Astrocyte of the cerebellum (primary cell): ENCODE data around the gene CERS6.

Source experiments
- DNase-seq: peaks from one replicate; pipeline ENCODE4 v3.0.0-alpha.2; 2011; ENCODE audit warnings: low read depth
- H3K4me3 ChIP-seq: 2 replicates; pipeline ENCODE4 v1.5.1; 2011; ENCODE audit warnings: mild to moderate bottlenecking, low read depth, low read length, moderate library complexity
- CTCF ChIP-seq: IDR thresholded peaks from 2 replicates; pipeline ENCODE4 v1.5.1; 2012; ENCODE audit warnings: low read length, low read depth, moderate library complexity, mild to moderate bottlenecking; ENCODE audit errors: missing control alignments
- in situ Hi-C: cut with HindIII; loops from 2 replicates; pipeline ENCODE4 v1.10.0; 2017; ENCODE audit warnings: low sequenced_read_pairs

The CERS6 gene

GRCh38 chr2:168432565-168433186 is 23.4 kb upstream of the CERS6 start:
- DNase-seq, result no peak
- H3K4me3 ChIP-seq, result no peak overlapping the region
- in situ Hi-C loops, result loop anchor here (5.0 kb wide), 1 partner anchor 70 kb away; no protein-coding TSS in a partner anchor
- no peak for TF ChIP-seq CTCF

GRCh38 chr2:168433527-168433926 is 22.5 kb upstream of the CERS6 start:
- DNase-seq, result no peak
- in situ Hi-C loops, result loop anchor here (5.0 kb wide), 1 partner anchor 69 kb away; no protein-coding TSS in a partner anchor
- TF ChIP-seq CTCF, result no peak
- H3K4me3 ChIP-seq, result no peak overlapping the region

GRCh38 chr2:168434146-168434545 is 21.9 kb upstream of the CERS6 start:
- TF ChIP-seq CTCF, result no peak
- no peak for DNase-seq
- in situ Hi-C loops, result loop anchor here (5.0 kb wide), 1 partner anchor 68 kb away; no protein-coding TSS in a partner anchor
- H3K4me3 ChIP-seq, result no peak overlapping the region

- H3K4me3 ChIP-seq, result no peak overlapping the region
- in situ Hi-C loops, result no loop called here
- TF ChIP-seq CTCF, result no peak
- no peak for DNase-seq
Observed at GRCh38 chr2:168436840-168437239, 19.2 kb upstream of the CERS6 start.

GRCh38 chr2:168438553-168438952 is 17.5 kb upstream of the CERS6 start:
- in situ Hi-C loops, result no loop called here
- DNase-seq, result no peak
- TF ChIP-seq CTCF, result no peak
- H3K4me3 ChIP-seq, result no peak overlapping the region

GRCh38 chr2:168439536-168439935 is 16.5 kb upstream of the CERS6 start:
- DNase-seq, result peak; percentile 34
- no peak overlapping the region for H3K4me3 ChIP-seq
- in situ Hi-C loops, result no loop called here
- TF ChIP-seq CTCF, result no peak
